Fibroblast of villous mesenchyme (primary cell): ENCODE data around the gene PRKD2. TPM values are rescaled to one million over a fixed set of nuclear protein-coding genes. Genes with fewer than 3 reads are reported as not detected.

Source experiments
- DNase-seq: peaks from one replicate; pipeline ENCODE4 v3.0.0-alpha.2; 2010; ENCODE audit warnings: low read depth
- H3K4me3 ChIP-seq: 2 replicates; pipeline ENCODE4 v1.5.1; 2011; ENCODE audit warnings: low read depth, mild to moderate bottlenecking, low read length
- total RNA-seq: library from RNA; depleted of rRNA; stranded (reverse); fragments of >200 nt; gene quantifications from 2 replicates; pipeline ENCODE4 v1.2.3, GENCODE V29; 2012
- TF ChIP-seq, protein P1 (sequence below): IDR thresholded peaks from 2 replicates; pipeline ENCODE4 v1.5.1; 2012; ENCODE audit warnings: low read depth, mild to moderate bottlenecking, low read length; ENCODE audit not compliant: insufficient read depth

PRKD2 gene
- total RNA-seq, 1 donor: 11.7 TPM

DNA sequence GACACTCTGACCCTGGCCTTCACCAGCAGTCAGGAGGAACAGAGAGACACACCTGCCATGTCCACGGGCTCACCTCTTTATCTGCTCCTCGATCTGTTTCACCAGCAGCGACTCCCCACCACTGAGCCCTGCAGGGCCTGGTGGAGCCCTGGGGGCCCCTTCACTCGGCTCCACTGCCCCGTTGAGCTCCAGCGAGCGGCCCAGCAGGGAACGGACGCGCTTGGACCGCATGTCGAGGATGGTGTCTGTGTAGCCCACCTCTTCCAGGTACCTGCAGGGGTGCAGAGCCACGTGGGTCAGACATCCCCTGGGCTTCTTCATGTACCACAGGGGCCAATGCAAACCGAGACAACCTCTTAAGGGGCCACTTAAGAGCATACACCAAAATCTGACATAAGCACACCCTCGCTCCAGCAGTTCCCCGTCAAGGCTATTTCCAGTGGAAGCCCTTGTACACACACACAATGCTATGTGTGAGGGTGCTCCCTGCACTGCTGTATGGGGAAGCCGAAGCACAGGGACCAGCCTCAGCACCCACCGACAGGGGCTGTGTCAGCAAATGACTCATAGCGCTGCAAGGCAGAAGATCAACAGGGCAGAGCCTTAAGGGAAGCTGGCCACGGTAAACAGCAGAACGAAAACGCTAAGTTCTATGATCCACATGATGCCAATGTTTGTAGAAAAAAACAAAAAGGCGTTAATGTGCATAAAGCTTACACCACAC, 16.2 kb upstream of the PRKD2 start:
- TF ChIP-seq, protein P1, sequence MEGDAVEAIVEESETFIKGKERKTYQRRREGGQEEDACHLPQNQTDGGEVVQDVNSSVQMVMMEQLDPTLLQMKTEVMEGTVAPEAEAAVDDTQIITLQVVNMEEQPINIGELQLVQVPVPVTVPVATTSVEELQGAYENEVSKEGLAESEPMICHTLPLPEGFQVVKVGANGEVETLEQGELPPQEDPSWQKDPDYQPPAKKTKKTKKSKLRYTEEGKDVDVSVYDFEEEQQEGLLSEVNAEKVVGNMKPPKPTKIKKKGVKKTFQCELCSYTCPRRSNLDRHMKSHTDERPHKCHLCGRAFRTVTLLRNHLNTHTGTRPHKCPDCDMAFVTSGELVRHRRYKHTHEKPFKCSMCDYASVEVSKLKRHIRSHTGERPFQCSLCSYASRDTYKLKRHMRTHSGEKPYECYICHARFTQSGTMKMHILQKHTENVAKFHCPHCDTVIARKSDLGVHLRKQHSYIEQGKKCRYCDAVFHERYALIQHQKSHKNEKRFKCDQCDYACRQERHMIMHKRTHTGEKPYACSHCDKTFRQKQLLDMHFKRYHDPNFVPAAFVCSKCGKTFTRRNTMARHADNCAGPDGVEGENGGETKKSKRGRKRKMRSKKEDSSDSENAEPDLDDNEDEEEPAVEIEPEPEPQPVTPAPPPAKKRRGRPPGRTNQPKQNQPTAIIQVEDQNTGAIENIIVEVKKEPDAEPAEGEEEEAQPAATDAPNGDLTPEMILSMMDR: no peak
- no peak overlapping the region for H3K4me3 ChIP-seq
- peak; percentile 45 for DNase-seq

DNA sequence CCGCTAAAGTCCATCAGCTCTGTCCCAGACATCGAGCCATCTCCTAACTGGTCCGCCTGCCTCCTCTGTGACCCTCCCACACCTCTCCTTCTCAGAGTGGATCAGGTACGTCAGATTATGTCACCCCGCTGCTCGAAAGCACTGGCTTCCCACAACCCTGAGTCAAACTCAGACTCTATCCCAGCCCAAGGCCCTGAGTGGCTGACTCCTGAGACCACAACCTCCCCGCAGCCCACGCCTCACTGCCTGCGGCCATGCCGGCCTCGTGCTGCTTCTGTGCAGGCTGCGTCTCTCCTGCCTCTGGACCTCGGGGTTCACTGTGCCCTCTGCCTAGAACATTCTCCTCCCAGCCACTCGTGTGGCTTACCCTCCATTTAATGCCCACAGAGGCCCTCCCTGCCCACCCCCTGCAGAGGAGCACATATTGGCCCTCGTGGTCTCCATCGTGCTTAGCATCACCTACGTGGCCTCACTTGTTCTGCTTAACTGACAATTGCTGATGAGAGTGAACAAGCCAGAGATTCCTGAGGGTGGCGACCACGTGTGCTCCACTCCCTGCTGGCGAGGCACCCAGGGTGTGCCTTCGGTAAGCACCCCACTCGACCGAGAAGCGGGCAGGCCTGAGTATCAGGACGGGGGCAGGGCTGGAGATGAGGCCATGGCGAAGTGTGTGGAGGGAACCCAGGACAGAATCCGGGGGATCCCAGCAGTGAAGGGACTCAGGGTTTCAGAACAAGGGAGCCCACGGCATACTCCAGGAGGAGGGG, 15.4 kb upstream of the PRKD2 start:
- H3K4me3 ChIP-seq: no peak overlapping the region
- TF ChIP-seq, protein P1: no peak
- DNase-seq: no peak

DNA sequence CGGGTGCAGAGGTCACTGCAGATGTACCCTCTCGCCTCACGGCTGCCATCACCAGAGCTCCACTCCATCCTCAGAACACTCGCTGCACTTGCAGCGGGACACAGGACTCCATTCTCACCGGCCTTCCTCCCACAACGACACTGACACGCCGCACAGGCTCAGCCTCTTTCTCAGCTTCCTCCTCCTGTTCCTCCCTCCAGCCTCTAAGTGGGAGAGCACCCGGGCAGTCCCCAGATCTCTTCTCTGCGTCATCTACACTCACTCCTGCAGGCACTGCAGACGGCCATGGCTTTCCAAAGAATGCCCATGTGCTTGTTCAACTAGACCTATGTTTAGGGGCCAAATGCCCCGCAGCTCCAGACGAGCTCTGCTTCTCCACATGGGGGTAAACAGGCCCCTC, 14.7 kb upstream of the PRKD2 start:
- no peak for DNase-seq
- H3K4me3 ChIP-seq: no peak overlapping the region
- TF ChIP-seq, protein P1: no peak

DNA sequence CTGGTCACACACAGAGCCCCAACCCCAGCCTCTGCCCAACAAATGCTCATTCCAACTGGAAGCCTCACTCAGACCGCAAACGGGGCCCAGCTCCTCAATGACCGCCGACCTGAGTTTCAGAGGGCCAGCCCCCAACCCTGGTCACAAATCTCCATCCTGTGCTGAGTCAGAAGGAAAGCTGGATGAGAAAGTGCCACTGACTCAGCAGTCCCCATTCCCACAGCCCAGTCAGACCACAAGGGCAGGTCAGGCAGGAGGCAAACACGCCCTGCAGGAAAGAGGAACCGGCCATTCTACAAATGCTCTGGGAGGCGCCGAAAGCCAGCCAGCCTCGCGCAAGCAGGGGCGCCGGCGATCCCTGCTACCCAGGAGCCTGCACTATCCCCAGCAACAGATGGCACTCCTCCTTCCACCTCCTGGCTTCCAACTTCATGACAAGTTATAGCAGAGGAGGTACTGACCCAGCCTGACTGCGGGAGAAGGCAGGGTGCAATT, 14.1 kb upstream of the PRKD2 start:
- DNase-seq: peak; percentile 78
- H3K4me3 ChIP-seq: no peak overlapping the region
- TF ChIP-seq, protein P1: no peak

DNA sequence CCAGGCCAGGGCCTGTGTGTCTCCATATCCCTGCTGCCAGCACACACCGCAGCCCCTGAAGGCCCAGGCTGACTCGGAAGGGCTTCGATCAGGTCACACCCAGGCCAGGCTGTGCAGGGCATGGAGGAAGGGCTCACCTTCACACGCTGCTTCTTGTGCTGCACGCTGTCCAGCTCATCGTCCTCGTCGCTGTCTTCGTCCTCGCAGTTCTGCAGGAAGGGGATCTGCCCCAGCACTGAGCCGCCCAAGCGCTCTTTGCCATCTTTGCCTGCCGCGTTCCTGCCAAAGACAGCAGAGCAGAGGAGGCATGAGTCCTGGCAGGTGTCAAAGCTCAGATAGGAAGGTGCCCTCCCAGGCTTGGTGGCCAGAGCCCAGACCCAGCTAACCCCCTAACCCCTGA, 13.7 kb upstream of the PRKD2 start:
- no peak overlapping the region for H3K4me3 ChIP-seq
- no peak for DNase-seq
- TF ChIP-seq, protein P1: no peak

DNA sequence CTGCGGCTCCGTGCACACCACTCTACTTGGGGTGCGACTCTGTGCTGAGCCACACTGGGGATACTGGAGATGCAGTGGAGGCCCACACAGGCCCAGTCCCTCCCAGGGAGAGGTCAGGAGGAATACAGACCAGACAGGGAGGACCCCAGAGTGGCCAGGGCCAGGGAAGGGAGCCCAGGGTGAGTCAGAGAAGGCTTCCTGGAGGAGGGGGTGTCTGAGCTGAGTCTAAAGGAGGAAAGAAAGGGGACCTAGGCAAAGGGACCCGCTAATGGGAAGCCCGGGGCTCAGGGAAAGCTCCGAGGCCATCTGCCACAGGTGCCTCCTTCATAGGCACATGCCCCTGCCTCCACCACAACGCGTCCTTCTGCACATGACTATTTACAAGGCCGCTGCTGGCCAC, 13.3 kb upstream of the PRKD2 start:
- TF ChIP-seq, protein P1: no peak
- H3K4me3 ChIP-seq: no peak overlapping the region
- no peak for DNase-seq

DNA sequence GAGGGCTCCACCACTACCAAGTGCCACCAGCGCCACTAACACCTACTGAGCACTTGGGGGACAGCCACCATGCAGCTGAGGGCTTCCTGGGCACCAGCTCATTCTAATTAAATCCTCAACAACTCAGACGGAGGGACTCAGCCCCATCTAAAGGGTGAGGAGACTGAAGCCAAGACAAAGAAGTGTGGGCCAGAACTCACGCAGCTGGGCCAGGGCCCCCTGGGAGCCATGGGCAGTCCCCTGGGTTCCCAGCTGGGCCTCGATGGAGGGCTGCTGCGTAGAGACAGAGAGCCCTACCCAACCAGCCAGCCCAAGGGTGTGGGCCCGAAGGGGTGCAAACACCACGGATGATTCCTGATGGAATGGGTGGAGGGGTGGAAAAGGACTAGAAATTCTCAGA, 12.8 kb upstream of the PRKD2 start:
- no peak for DNase-seq
- TF ChIP-seq, protein P1: no peak
- no peak overlapping the region for H3K4me3 ChIP-seq
